ENCODE results near the gene TNNT2.
A peak's percentile ranks its signal among the peaks of the same experiment; 100 is the strongest.

The TNNT2 gene

DNA sequence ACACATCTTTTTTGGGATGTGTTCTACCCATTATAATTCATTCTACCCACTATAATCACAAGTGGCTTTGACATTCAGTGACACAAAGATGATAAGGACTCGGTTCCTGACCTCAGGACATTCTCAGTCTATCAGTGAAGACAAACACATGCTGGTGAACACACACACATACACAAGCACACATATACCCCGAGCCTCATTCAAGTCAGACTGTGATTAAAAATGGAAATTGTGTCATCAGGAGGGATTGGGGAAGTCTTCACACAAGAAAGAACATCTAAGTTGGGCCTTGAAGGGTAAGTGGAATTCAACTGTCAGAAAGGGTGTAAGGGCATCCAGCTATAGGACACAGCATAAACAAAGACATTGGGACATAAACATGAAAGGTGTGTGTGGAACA, 24.2 kb upstream of the TNNT2 start:
- no peak for DNase-seq (ENCODE audit: low spot score)

DNA sequence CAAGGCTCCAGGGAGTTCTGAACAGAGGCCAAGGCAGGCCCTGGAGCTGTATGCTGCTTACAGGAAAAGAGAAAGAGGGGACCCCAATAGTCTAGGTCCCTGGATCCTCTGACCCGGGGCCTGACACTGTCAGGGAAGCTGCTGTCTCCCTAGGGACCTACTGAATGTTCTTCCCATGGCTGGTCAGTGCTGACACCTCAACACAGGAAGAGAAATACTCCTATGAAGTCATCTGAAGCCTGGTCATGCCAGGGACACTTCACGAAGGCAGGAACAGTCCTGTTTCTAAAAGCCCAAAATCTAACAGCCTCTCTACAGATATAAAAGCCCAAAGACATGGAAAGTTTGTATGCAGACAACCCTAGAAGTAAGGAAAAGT, 23.4 kb upstream of the TNNT2 start:
- DNase-seq (ENCODE audit: low spot score): no peak

DNA sequence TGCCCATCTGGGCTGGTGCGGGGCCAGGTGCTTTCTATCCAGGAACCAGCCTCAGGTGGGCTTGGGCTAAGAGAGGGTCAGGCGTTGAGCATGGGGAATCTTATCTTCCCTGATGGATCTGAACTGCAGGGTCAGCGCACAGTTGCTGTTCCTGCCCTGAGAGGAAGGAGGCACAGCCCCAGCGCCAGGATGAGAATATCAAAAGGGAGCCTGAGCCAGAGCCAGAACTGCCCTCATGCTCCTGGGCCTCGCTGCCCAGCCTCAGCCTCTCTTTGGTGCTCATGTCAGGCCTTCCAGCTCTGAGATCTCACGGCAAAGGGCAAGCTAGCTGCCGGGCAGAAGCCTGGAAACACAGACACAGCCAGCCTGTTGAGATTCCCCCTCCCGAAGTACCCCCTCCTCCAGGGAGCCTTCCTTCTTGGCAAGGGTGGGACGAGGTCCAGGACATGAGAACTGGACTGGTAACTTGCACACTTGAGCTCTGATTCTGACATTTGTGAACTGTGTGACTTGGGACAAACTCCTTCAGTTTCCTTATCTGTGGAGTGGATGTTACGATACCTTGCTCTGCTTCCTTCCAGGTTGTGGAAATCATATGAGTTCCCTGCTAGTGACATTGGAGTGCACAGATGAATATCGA, 22.9 kb upstream of the TNNT2 start:
- DNase-seq (ENCODE audit: low spot score): no peak

DNA sequence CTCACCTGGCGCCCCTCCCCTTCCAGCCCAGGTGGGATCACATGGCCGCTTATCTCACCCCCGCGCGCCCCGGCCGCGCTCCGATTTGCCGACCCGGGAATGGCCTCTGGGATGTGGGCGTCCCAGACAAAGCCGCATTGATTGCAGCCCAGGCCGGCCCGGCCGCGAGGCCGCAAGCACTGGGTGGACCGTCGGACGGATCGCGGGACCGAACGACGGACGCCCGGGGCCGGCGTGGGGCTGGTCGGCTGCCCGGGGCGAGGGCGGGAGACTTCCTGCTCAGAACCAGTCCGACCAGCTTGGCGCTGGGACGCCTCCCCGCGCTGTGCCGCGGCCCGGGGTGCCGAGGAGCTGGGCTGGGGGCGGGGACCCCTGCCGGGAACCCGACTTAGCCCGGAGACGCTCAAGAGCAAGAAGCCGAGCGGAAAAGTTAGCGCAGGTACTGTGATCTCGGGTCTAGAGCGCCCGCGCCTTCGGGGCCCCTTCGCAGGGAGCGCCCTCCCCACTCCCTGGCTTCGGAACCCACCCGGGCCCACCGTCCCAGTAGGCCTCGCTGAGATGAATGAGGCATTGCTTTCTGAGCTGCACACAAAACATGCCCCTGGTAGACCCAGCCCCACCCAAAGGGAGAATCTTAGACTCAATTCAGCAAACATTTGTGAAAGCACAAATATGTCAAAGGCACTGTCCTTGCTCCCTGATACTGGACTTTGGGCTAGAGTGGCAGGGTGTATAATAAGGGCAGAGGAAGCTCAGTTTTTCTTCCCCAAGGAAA, 22.1 kb upstream of the TNNT2 start:
- peak; percentile 73 for DNase-seq (ENCODE audit: low spot score)

DNA sequence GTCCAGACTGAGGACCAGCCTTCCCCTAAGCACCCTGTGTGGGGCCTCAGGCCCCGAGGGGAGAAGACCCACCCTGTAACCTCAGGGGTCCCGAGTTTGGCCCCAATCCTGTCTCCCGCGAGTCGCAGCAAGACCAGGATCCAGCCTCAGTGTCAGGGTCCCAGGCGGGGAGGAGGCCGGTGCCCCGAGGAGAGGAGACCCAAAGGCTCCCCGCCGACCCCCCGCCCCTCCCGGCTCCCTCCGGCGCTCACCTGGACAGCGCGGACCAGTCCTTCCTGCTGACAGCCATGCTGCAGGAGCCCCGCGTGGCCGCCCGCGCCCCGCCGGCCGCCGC, 21.5 kb upstream of the TNNT2 start, which contains the start of gene LAD1:
TSS of gene LAD1 (minus strand) at position 307 of the 334 bp plus-strand sequence. CDS start at position 289, 18 bp downstream.
- no peak for DNase-seq (ENCODE audit: low spot score)

DNA sequence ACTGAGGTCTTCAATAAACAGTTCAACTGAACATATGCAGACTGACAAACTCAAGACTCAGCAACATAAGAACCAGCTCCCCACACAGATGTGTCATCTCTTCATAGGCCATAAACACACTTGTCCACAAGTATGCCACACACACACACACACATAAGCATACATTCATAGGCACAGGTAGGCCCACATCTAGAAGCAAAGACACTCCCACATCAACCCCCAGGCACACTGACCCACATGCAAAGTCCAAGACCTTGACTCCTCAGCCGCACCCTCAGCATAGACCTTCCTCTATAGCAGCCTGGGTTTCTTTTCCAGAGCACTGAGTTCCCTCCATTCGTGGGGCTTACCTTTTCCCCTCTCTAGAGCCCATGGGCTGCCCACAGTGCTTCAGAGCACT, 20.2 kb upstream of the TNNT2 start:
- peak; percentile 70 for DNase-seq (ENCODE audit: low spot score)

DNA sequence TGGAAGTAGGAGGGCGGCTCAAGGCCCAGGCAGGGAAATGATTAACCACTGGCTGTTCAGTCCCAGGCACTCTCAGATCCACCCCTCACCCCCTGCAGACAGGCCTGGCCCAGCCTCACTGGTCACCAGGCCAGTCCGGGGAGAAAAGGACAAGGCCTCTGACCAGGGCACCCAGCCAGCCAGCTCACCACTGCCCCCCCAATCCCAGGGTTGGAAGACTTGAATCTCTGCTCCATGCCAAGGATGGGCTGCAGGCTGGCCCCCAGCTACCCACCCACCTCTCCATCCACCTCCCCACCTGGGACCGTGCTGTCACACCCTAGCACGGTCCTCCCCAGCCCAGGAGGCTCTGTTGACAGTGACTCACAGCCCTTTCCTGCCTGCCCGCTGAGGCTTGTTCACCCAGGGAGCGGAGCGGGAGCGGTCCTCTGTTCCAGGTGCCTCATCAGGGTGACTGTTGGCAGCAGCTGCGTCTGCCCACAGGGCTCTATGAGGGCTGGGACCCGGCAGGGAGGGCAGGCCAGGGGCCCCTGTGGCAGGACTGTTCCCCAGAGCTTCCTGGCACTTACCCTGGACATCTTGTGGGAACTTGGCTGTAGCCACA, 19.5 kb upstream of the TNNT2 start:
- peak; percentile 71 for DNase-seq (ENCODE audit: low spot score)

DNA sequence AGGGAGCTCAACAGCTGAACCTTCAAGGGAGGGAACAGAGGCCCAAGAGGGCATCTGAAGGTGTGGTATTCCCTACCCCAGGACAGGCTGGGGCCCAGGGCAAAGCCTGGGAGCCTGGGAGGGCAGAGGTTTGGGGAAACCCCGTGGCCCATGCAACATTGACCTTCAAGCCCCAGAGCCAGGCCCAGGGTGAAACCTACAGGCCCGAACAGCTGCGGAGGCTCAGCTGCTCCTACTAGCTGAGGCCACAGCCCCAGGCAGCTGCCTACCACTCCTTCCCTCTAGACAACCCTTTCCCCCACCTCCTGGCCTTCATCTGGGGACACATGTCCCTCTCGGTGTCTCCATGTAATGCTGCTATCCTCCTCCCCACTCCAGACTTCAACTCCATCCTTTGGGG, 18.5 kb upstream of the TNNT2 start:
- no peak for DNase-seq (ENCODE audit: low spot score)

DNA sequence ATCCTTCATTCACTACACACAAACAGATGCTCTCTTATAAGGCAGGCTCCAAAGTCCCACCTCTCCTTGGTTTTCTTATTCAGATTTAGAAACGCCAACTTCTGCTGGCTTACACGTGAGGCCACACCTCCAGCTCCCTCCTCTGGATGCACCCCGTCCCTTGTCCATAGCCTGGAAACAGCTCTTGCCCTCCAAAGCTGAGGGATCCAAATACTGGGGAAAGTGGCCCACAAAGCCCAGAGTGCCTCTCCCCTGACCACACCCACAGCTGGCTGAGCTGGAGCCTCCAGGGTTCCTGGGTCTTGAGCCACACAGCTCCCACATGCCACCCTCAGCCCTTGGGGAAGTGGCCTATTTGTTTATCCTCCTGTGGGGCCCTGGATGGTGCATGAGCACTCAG, 17.1 kb upstream of the TNNT2 start:
- no peak for DNase-seq (ENCODE audit: low spot score)

DNA sequence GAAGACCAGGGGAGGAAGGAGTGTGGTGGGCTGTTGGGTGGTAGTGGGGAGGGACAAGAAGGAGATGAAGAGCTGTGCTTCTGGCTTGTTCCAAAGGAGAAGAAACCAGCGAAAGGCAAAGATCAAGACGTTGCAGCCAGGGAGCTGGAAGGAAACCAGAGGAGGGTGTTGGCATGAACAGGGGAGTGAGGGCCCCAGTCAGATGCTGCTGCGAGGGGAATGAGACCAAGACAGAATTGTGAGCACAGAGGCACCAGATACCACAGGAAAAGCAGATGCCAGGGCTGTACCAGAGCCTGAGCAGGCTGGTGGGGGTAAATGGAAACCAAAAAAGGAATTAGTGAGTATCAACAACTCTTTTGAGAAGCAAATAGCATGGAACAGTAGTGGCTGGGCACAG, 15.6 kb upstream of the TNNT2 start:
- DNase-seq (ENCODE audit: low spot score): no peak

DNA sequence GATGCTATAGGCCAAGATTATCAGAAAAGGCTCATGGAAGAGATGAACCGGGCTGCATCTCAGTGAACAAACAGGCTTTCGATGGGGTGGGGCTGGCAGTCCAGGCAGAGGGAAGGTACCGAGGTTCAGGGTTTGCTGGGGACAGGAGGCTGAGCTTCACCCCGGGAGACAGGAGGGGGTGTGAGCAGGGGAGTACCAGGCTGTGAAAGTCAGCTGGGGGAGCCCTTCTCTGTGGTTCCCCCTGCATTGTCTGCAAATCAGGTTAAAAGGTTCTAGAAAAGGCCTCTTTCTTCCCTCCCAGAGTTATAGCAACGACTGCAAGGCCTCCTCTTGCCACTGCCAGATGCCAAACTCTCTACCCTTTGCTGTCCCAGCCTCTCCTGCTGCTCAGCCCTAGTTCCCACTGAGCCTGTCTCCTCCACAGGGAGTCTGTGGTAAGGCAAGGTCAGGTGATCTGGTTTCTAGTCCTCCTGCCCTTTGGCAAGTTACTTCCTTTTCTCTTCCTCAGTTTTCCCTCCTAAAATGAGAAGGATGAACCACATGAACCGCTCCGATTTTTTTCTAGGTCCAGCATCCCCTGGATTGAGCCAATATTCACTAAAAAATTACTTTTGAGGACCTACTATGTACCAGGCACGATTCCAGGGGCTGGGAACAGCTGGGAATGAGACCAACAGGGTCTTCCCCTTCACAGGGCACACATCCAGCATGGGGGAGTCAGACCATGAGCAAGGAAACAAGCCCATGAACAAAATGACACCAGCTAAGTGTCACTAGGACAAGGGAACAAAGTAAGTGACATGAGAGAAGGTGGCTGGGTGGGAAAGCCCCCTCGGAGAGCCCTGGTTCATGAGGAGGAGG, 14.4 kb upstream of the TNNT2 start:
- no peak for DNase-seq (ENCODE audit: low spot score)

DNA sequence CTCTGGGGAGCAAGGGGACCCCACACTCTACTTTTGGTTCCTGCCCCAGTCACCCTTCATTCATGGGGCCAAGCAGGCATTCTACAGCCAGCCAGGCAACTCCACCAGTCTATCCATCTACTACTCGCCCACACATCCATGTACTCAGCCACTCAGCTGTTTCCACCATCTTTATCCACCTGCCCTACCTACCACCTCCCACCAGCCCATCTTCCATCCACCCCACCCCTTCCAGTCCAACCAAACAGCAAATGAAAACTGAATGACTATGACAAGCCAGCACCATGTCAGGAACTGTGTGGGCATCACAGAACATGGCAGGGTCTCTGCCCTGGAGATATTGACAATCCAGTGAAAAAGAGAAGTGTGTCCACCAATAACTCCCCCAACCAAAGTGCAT, 13.7 kb upstream of the TNNT2 start:
- no peak for DNase-seq (ENCODE audit: low spot score)

DNA sequence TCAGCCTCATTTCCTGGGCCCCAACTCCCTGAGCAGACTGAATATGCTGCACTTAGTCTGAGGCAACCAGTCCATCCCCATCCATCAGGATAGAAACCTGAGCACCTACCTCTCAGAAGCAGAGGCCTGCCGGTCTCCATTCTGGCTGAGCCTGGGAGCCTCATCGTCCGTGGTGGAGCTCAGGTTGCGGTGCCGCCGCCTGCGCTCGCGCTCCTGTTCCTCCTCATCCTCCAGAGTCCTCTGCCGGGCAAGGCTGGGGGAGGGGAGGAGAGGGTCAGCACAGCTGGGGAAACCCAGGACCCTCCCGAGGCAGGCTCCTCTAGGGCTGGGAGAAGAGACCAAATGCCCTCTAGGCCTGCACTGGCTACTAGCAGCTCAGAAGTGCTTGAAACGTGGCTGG, 11.6 kb upstream of the TNNT2 start:
- DNase-seq (ENCODE audit: low spot score): no peak

DNA sequence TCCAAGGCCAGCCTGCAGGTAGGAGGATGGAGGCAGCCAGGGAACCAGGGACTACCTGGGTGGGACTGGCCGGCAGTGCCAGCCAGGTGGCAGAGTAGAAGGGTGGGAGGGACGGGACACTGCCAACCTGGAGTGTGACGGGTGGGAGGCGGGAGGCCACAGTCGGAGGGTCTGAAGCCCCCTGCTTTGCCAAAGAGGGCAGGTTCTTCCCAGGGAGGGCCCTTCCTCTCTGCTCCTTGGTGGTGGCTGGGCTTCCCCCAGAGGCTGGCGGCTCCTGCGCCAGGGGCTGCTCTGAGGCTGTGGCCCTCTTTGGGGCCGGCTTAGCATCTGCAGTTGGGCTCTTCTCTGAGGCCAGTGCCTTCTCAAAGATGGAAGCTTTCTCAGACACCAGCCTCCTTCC, 8.7 kb upstream of the TNNT2 start:
- DNase-seq (ENCODE audit: low spot score): no peak

DNA sequence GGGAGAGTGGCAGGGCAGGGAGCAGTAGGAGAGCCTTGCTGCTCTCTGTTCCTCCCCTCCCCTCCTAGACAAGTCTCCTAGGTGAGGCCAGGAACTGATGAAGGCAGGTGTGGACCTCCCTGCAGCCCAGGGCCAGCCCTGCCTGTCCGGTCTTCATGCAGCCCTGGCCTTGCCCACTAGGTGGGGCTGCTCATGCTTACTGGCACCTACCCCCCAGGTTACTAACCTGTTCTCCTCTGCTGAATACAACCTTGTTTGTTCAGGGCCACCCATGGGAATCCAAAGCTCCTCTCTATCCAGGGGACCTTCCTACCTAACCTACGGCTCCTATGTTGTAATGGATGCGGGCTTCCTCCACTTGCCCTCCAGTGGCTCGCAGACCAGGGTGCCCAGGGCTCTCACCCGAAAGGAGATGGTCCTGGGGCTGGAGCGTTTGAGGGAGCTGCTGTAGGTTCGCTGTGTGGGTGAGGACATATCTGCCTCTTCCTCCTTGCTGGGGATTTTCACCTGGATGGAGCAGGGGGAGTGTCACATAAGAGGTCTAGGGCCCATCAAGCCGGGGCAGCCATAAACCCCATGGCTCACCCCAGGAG, 7.9 kb upstream of the TNNT2 start:
- peak; percentile 68 for DNase-seq (ENCODE audit: low spot score)

DNA sequence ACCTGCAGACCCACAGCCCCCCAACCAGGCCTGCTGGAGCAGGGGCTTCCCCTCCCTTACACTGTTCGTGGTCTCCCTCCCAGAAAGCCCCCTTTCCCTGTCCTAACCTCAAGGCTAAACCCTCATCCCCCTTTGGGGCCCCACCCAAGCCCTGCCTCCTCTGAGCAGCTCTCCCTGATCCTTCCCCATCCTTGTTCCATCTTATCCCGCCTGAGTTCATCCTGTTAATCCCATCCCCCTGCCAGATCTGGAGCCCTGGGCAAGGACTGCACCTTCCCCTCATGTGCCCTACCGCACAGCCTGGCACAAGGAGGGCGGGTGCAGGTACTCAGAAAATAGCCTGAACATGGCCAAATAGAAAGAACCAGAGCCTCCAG, 6.9 kb upstream of the TNNT2 start:
- DNase-seq (ENCODE audit: low spot score): no peak

DNA sequence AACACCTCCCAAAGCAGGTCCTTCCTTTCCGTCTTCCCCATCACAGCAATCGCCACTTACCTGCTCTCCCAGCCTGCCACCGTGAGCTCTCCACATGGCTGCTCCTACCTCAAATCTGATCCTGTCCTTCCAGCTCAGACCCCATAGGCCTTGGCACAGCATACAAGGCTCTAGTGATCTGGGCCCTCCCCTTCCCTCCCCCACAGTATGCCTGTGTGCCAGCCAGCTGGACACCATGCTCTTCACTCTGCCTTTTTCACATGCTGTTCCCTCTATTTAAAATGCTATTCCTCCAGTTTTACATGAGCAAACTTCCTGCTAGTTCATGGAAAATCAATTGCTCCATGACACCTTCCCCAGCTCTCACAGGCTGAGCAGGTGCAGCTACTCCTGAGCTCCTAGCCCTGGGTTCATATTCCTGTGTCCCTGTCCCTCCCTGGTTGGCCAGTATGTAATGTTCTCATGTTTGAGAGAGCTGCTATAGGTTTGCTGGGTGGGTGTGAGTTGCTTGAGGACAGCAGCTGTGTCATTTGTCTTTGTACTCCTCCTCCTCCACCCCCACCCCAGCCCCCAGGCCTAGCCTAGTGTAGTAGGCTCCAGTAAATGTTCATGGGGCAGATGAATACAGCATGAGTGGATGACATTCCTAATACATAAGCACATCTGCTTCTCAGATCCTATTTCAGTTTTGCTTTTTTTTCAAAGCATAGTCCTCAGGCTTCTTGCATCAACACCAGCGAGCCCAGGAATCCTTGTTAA, 6.3 kb upstream of the TNNT2 start:
- DNase-seq (ENCODE audit: low spot score): no peak

DNA sequence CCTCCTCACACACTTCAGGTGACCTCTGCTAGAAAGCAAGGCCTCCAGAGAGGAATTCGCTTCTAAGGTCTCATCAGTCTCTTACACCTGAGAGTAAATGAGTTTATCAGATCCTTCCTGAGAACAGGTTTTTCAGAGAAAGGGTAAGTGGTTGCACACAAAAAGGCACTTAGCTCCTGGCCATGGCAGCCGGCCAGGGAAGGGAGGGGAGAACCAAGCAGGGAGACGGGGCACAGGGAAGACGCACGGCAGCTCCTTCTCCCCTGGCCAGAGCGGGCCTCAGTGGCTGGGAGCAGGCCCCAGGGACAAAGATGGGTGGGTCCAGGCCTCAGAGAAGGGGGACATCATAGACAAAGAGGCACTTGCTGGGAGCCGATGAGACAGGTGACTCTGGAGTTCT, 3.6 kb upstream of the TNNT2 start:
- DNase-seq (ENCODE audit: low spot score): no peak

DNA sequence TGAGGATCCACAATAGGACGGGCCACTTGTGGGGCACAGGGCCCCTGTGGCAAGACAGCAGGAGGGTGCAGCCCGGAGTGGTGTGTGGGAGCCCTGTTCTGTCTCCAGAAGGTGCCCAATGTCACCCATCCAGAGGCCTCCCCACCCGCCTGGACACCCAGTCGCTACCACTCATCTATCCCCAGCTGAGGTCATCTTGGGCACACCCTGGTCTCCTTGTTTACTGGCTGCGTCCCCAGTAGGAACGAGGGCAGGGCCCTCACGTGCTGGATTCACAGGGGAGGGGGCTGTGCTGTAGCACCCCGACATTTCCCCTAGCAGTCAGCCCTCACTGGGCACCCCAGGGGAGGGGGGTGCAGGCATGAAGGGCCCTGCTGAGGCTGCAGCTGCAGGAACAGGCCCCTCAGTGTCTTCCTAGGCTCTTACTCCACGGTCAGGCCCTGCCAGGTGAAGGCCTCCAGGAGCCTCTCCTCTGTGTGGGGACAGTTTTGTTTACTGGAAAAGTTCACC, 2.3 kb upstream of the TNNT2 start:
- DNase-seq (ENCODE audit: low spot score): no peak

DNA sequence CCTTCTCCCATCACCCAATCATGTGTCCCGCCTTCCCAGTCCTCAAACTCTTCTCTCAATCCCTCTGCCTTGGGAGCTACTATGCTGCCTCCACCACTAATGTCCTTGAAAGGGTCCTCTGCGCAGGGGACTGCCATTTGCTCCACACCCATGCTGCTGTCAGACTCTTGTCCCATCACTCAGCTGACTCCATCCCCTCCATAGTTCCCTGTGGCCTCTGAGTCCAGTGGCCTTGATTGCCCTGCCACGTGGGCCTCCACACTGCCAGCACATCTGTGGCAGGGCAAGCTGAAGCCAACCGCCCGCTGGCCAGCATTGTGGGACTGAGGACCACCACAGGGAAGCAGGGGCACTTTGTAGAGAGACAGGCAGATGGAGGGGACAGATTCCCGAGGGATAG, 1.3 kb upstream of the TNNT2 start:
- no peak for DNase-seq (ENCODE audit: low spot score)
